ENCODE data around the gene NLN.

DNA sequence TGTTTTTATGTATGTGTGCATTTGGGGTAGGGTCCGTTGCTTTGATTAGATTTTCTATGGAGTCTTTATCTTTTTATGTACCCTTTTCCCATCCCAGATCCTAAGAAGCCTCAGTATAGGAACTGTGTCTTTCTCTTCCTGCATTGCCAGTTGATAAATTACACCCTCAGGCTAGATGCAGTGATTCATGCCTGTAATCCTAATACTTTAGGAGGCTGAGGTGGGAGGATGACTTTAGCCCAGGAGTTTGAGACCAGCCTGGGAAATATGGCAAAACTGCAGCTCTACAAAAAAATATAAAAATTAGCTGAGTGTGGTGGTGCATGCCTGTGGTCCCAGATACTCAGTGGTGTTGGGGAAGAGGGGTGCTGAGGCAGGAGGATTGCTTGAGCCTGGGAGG lies 40.2 kb downstream of the NLN start:
- TF ChIP-seq, protein P1, sequence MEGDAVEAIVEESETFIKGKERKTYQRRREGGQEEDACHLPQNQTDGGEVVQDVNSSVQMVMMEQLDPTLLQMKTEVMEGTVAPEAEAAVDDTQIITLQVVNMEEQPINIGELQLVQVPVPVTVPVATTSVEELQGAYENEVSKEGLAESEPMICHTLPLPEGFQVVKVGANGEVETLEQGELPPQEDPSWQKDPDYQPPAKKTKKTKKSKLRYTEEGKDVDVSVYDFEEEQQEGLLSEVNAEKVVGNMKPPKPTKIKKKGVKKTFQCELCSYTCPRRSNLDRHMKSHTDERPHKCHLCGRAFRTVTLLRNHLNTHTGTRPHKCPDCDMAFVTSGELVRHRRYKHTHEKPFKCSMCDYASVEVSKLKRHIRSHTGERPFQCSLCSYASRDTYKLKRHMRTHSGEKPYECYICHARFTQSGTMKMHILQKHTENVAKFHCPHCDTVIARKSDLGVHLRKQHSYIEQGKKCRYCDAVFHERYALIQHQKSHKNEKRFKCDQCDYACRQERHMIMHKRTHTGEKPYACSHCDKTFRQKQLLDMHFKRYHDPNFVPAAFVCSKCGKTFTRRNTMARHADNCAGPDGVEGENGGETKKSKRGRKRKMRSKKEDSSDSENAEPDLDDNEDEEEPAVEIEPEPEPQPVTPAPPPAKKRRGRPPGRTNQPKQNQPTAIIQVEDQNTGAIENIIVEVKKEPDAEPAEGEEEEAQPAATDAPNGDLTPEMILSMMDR (IDR thresholded peaks at IDR 0.05; ENCODE audit: insufficient read depth, low read length) = no peak
- TF ChIP-seq POLR2AphosphoS5 (IDR thresholded peaks at IDR 0.05; ENCODE audit: low read depth) = no peak
- TF ChIP-seq, protein P2, sequence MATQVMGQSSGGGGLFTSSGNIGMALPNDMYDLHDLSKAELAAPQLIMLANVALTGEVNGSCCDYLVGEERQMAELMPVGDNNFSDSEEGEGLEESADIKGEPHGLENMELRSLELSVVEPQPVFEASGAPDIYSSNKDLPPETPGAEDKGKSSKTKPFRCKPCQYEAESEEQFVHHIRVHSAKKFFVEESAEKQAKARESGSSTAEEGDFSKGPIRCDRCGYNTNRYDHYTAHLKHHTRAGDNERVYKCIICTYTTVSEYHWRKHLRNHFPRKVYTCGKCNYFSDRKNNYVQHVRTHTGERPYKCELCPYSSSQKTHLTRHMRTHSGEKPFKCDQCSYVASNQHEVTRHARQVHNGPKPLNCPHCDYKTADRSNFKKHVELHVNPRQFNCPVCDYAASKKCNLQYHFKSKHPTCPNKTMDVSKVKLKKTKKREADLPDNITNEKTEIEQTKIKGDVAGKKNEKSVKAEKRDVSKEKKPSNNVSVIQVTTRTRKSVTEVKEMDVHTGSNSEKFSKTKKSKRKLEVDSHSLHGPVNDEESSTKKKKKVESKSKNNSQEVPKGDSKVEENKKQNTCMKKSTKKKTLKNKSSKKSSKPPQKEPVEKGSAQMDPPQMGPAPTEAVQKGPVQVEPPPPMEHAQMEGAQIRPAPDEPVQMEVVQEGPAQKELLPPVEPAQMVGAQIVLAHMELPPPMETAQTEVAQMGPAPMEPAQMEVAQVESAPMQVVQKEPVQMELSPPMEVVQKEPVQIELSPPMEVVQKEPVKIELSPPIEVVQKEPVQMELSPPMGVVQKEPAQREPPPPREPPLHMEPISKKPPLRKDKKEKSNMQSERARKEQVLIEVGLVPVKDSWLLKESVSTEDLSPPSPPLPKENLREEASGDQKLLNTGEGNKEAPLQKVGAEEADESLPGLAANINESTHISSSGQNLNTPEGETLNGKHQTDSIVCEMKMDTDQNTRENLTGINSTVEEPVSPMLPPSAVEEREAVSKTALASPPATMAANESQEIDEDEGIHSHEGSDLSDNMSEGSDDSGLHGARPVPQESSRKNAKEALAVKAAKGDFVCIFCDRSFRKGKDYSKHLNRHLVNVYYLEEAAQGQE (IDR thresholded peaks at IDR 0.05; ENCODE audit: insufficient replicate concordance, low read depth) = no peak

All from HL-60 (cell line).